HG03097 (cell line): Measurements from ENCODE around the gene TLR5.

Experiments
- ATAC-seq: cut with Tn5 transposase; IDR thresholded peaks from one replicate; pipeline ENCODE4 v1.9.1; 2021; ENCODE audit not compliant: unreplicated experiment, low FRiP score

The TLR5 gene

GRCh38 chr1:223075834-223076233 lies 67.2 kb downstream of the TLR5 start:
- no peak for ATAC-seq

GRCh38 chr1:223074445-223075300 lies 68.4 kb downstream of the TLR5 start:
- ATAC-seq, result no peak

- no peak for ATAC-seq
These were observed 74.0 kb downstream of the TLR5 start for GRCh38 chr1:223068900-223069665.

- no peak for ATAC-seq
These were observed 75.1 kb downstream of the TLR5 start for GRCh38 chr1:223067914-223068313.

- ATAC-seq, result no peak
These were observed 76.6 kb downstream of the TLR5 start for GRCh38 chr1:223066415-223066814.

- ATAC-seq, result no peak
These were observed 80.9 kb downstream of the TLR5 start for GRCh38 chr1:223062177-223062576.

GRCh38 chr1:223059526-223059925 lies 83.5 kb downstream of the TLR5 start:
- ATAC-seq, result no peak
